Ovary (tissue), 9 donors: ENCODE data around the gene PROSER3. TPM values are rescaled to one million over a fixed set of nuclear protein-coding genes. Genes with fewer than 3 reads are reported as not detected.
A peak's percentile ranks its signal among the peaks of the same experiment; 100 is the strongest.

ENCODE experiments used
- DNase-seq, 5 donors: peaks; one replicate each; pipeline ENCODE4 v3.0.0-alpha.2; 2019 to 2020
- H3K27ac ChIP-seq, 2 donors: fragments of 200-600 bp; one replicate each; pipeline versions ENCODE4 v1.5.1 to v1.8.0; 2019 to 2022
- H3K27me3 ChIP-seq: fragments of 200-600 bp; one replicate; pipeline ENCODE4 v1.8.0; 2022
- H3K36me3 ChIP-seq: fragments of 200-600 bp; sonication (generic); one replicate; pipeline ENCODE4 v1.5.1; 2019
- H3K4me1 ChIP-seq: one replicate; pipeline ENCODE4 v1.8.1; 2013; ENCODE audit warnings: mild to moderate bottlenecking, moderate library complexity; ENCODE audit not compliant: insufficient read depth
- H3K4me3 ChIP-seq: fragments of 200-600 bp; sonication (generic); one replicate; pipeline ENCODE4 v1.5.1; 2017
- H3K9me3 ChIP-seq, 2 donors: fragments of 200-600 bp in 1 of 2; sonication (generic) in 1 of 2; one replicate each; pipeline versions ENCODE4 v1.5.1 to v1.8.1; 2013 to 2019; ENCODE audit warnings: mild to moderate bottlenecking in 1 of 2, moderate library complexity in 1 of 2
- EP300 ChIP-seq: sonication (generic); formaldehyde crosslinking; IDR thresholded peaks from one replicate; pipeline ENCODE4 v1.6.1; 2017; ENCODE audit warnings: antibody characterized with exemption
- POLR2A ChIP-seq: fragments of 450-650 bp; IDR thresholded peaks from one replicate; pipeline ENCODE4 v1.6.1; 2017; ENCODE audit warnings: antibody characterized with exemption, mild to moderate bottlenecking, moderate library complexity
- WGBS, 3 donors: extraction: QIAGEN DNeasy Blood & Tissue Kit in 1 of 3; methylation state at CpG; one replicate each; pipeline versions ENCODE4 v1.1.5 to v1.1.7; 2013 to 2017; 5-methylcytosine and 5-hydroxymethylcytosine counted together
- intact Hi-C, 4 donors: fragments of 100-400 bp; cut with DNase I; formaldehyde crosslinking; loops; one replicate each; pipeline versions ENCODE4 v1.11.0 to v1.15.1; 2022 to 2023
- polyA plus RNA-seq, 2 donors: library from polyadenylated mRNA; stranded (reverse); fragments of 200-250 nt in 1 of 2; fragments of 350-450 nt in 1 of 2; fragmentation: Illumina TruSeq in 1 of 2; extraction: RNeasy Lipid Tissue Mini Kit (QIAGEN cat#74804) in 1 of 2; gene quantifications; one replicate each; pipeline ENCODE4 v1.2.3, GENCODE V29; 2013 to 2014
- total RNA-seq, 7 donors: library from RNA; depleted of rRNA in 2 of 7; stranded (reverse); fragments of >200 nt in 2 of 7; fragmentation: NEBNext Ultra II Directional in 3 of 7; extraction: Animal tissue kit (Norgen Biotek cat#: 25700) in 3 of 7; gene quantifications; one replicate each; pipeline versions ENCODE4 v1.1.0 to v1.2.4, GENCODE V29; 2016 to 2023
- TF ChIP-seq, protein P1 (sequence below), 3 donors: fragments of 450-650 bp in 2 of 3; fragments of 200-600 bp in 1 of 3; IDR thresholded peaks; one replicate each; pipeline versions ENCODE4 v1.5.1 to v1.8.0; 2016 to 2022; ENCODE audit warnings: antibody characterized with exemption in 3 of 3, mild to moderate bottlenecking in 1 of 3
- donor health status: DM: no; HTN: no; CAD: no; lungs with moderate emphysema.
- donor health status: DM: no; HTN: no; CAD: no.
- donor health status: Bipolar disorder and iron deficiency.
- donor health status: DM: yes; HTN: yes; CAD: no.
- donor health status: DM: no; HTN: no; CAD: no.
- donor health status: DM: yes; HTN: yes; CAD: no.

Gene PROSER3
- total and polyA plus RNA-seq, 9 donors = 3.3 to 59.0 (median 24.4) TPM

DNA sequence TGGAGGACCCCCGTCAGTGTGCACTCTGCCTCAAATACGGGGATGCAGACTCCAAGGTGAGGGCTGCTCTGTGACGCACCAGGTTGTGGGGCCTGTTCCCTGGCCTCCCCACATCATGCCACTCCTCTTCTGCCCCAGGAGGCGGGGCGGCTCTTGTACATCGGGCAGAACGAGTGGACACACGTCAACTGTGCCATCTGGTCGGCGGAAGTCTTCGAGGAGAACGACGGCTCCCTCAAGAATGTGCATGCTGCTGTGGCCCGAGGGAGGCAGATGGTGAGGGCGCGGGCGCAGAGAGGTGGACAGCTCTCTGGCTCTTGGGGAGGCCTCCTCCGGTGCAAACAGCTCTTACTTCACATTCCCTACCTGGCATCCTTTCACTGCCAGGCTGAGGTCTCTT is 29.0 kb upstream of the PROSER3 start:
- Histone ChIP-seq H3K27ac (no peak overlapping the region), H3K4me1 (no peaks in the 10 kb centered on the region), H3K9me3 (no peaks in the 10 kb centered on the region), H3K36me3 (no peaks in the 10 kb centered on the region), H3K27me3 (no peaks in the 10 kb centered on the region), H3K4me3 (no peak overlapping the region)
- DNase-seq = no peak
- 82 to 91% (median 84%) methylated on average over 18 of the region's 18 CpGs for WGBS, 3 donors
- TF ChIP-seq, protein P1, sequence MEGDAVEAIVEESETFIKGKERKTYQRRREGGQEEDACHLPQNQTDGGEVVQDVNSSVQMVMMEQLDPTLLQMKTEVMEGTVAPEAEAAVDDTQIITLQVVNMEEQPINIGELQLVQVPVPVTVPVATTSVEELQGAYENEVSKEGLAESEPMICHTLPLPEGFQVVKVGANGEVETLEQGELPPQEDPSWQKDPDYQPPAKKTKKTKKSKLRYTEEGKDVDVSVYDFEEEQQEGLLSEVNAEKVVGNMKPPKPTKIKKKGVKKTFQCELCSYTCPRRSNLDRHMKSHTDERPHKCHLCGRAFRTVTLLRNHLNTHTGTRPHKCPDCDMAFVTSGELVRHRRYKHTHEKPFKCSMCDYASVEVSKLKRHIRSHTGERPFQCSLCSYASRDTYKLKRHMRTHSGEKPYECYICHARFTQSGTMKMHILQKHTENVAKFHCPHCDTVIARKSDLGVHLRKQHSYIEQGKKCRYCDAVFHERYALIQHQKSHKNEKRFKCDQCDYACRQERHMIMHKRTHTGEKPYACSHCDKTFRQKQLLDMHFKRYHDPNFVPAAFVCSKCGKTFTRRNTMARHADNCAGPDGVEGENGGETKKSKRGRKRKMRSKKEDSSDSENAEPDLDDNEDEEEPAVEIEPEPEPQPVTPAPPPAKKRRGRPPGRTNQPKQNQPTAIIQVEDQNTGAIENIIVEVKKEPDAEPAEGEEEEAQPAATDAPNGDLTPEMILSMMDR (IDR thresholded peaks at IDR 0.05) = no peak
- TF ChIP-seq EP300 = no peak
- no peak for TF ChIP-seq POLR2A
- intact Hi-C loops = no loop called here

DNA sequence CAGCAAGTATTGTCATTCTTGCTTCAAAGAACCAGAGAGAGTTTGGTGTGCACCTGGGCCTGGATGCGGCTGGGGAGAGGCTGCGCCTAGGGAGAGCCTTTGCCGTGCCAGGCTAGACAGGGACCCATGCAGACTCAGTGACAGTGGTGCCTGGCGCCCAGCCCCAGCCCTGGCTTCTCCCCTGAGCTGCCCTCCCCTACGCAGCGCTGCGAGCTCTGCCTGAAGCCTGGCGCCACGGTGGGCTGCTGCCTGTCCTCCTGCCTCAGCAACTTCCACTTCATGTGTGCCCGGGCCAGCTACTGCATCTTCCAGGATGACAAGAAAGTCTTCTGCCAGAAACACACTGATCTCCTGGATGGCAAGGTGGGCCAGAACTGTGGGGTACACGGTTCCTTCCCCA is 28.2 kb upstream of the PROSER3 start:
- peak in 2 of 5 donors; percentile 18 for DNase-seq

DNA sequence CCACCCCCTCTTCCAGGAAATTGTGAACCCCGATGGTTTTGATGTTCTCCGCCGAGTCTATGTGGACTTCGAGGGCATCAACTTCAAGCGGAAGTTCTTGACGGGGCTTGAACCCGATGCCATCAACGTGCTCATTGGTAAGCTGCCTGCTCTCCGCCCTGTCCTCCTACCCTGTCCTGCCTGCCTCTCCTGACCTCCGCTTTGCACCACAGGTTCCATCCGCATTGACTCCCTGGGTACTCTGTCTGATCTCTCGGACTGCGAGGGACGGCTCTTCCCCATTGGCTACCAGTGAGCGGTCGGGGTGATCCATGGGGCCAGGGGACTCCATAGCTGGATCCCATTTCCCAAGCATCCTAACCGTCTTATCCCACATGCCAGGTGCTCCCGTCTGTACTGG is 27.6 kb upstream of the PROSER3 start:
- Histone ChIP-seq H3K4me3 (no peak overlapping the region), H3K27ac (no peak overlapping the region), H3K9me3 (no peaks in the 10 kb centered on the region), H3K36me3 (no peaks in the 10 kb centered on the region), H3K27me3 (no peaks in the 10 kb centered on the region), H3K4me1 (no peaks in the 10 kb centered on the region)
- DNase-seq = no peak
- 90 to 91% (median 91%) methylated on average over 18 of the region's 18 CpGs for WGBS, 3 donors
- intact Hi-C loops = no loop called here
- TF ChIP-seq POLR2A (no peak), EP300 (no peak)
- TF ChIP-seq, protein P1 (IDR thresholded peaks at IDR 0.05) = no peak

More for the DNA sequence above, 28.2 kb upstream of the PROSER3 start:
- Histone ChIP-seq H3K36me3 (no peaks in the 10 kb centered on the region), H3K4me1 (no peaks in the 10 kb centered on the region), H3K9me3 (no peaks in the 10 kb centered on the region), H3K27me3 (no peaks in the 10 kb centered on the region), H3K4me3 (no peak overlapping the region), H3K27ac (no peak overlapping the region)
- intact Hi-C loops = no loop called here
- TF ChIP-seq POLR2A (no peak), EP300 (no peak)
- TF ChIP-seq, protein P1 (IDR thresholded peaks at IDR 0.05) = no peak
- 86 to 92% (median 92%) methylated on average over 11 of the region's 11 CpGs for WGBS, 3 donors

DNA sequence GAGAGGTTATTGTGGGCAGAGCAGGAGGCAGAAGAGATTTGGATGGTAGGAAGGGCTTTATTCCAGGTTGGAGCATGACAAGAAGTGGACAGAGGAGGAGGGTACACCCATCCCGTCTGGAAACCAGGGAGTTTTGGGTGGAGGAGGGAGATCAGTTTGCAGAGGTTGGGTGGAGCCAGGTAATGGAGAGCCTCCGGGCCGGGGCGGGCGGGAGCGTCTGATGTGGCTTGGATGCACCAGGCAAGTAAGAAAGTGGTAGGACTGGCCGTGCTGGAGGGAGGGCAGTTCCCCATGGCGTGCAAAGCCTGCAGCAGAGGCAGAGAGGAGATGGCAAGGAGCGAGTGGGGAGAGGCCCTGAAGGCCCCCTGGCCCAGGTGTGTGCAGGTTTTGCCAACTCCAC is 26.6 kb upstream of the PROSER3 start:
- TF ChIP-seq EP300 = no peak
- Histone ChIP-seq H3K27me3 (no peaks in the 10 kb centered on the region), H3K27ac (no peak overlapping the region), H3K9me3 (no peaks in the 10 kb centered on the region), H3K4me1 (no peaks in the 10 kb centered on the region), H3K36me3 (no peaks in the 10 kb centered on the region), H3K4me3 (no peak overlapping the region)
- intact Hi-C loops = no loop called here
- no peak for DNase-seq
- 81 to 84% (median 84%) methylated on average over 9 of the region's 9 CpGs for WGBS, 3 donors

DNA sequence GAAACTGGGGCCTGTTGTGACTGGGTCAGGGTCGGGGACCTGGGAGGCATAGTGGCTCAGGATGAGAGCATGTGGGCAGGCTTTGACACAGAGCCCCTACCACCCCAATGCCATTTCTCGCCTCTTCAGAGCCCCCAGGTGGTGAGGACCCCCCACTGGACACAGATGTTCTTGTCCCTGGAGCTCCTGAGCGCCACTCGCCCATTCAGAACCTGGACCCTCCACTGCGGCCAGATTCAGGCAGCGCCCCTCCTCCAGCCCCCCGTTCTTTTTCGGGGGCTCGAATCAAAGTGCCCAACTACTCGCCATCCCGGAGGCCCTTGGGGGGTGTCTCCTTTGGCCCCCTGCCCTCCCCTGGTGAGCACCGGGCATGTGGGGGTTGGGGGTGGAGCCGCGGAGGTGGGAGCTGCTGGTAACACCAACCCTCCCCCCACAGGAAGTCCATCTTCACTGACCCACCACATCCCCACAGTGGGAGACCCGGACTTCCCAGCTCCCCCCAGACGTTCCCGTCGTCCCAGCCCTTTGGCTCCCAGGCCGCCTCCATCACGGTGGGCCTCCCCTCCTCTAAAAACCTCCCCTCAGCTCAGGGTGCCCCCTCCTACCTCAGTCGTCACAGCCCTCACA is 26.1 kb upstream of the PROSER3 start:
- peak in 2 of 5 donors; percentile 30 to 34 for DNase-seq
- H3K4me3 ChIP-seq = no peak overlapping the region
- no peak overlapping the region for H3K27ac ChIP-seq
- no peaks in the 10 kb centered on the region for H3K4me1 ChIP-seq
- H3K36me3 ChIP-seq = no peaks in the 10 kb centered on the region
- 77 to 87% (median 79%) methylated on average over 21 of the region's 21 CpGs for WGBS, 3 donors
- intact Hi-C loops = no loop called here
- TF ChIP-seq EP300 = no peak
- TF ChIP-seq, protein P1 (IDR thresholded peaks at IDR 0.05) = no peak
- no peak for TF ChIP-seq POLR2A
- no peaks in the 10 kb centered on the region for H3K9me3 ChIP-seq
- no peaks in the 10 kb centered on the region for H3K27me3 ChIP-seq
